ENCODE data around the gene ETV2. TPM values are rescaled to one million over a fixed set of nuclear protein-coding genes. Genes with fewer than 3 reads are reported as not detected.

Gene ETV2
- total RNA-seq, 2 donors from 2014 or later = not detected

DNA sequence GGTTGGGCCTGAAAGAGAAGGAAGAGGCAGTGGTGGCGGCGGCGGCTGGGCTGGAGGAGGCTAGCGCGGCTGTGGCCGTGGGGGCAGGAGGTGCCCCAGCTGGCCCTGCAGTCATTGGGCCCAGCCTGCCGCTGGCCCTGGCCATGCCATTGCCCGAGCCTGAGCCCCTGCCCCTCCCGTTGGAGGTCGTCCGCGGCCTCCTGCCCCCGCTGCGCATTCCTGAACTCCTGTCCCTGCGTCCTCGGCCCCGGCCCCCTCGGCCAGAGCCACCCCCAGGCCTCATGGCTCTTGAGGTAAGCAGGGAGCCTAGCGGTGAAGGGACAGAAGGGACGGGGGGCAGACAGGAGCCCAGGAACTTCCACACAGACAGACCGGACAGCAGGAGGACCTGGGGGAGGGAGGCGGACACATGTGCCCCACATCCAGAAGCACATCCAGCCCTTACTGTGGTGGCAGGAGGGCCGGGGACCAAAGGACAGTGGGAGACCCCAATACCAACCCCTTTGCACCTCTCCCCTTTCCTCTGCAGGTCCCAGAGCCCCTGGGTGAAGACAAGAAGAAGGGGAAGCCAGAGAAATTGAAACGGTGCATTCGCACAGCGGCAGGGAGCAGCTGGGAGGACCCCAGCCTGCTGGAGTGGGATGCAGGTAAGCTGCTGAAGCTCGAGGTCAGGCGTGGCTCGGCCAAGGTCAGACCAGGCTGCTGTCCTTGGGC, 7.7 kb upstream of the ETV2 start:
- Histone ChIP-seq H3K4me3 (no peak overlapping the region), H3K27ac (no peak overlapping the region), H3K36me3 (replicated peaks in 1 of 2; ENCODE audit: insufficient read depth in 1 of 2, low read depth in 2 of 2) (peaks cover 0 to 45% of the 10 kb centered on the region in 2 donors), H3K27me3 (no peaks in the 10 kb centered on the region), H3K4me1 (peaks cover 17% of the 10 kb centered on the region), H3K9me3 (no peaks in the 10 kb centered on the region)
- intact Hi-C loops (cut with DNase I) = no loop called here
- DNase-seq (no peak), ATAC-seq (no peak)
- TF ChIP-seq CTCF (IDR thresholded peaks at IDR 0.05) (no peak), POLR2A (IDR thresholded peaks at IDR 0.05) (no peak)
- WGBS, 2 donors = 87 to 92% methylated on average over 13 to 22 of the region's 29 CpGs

GRCh38 chr19:35636651-35637050, 4.9 kb upstream of the ETV2 start:
- DNase-seq (no peak), ATAC-seq (no peak)
- H3K4me1 ChIP-seq = no peaks in the 10 kb centered on the region
- no peaks in the 10 kb centered on the region for H3K27me3 ChIP-seq
- H3K27ac ChIP-seq = no peak overlapping the region
- TF ChIP-seq CTCF (IDR thresholded peaks at IDR 0.05) = no peak
- TF ChIP-seq POLR2A (IDR thresholded peaks at IDR 0.05) = no peak
- intact Hi-C loops (cut with DNase I) = no loop called here
- WGBS, 2 donors = 94 to 96% methylated on average over 3 of the region's 3 CpGs
- H3K9me3 ChIP-seq = no peaks in the 10 kb centered on the region
- H3K4me3 ChIP-seq = no peak overlapping the region
- peaks cover 0 to 38% of the 10 kb centered on the region in 2 donors for H3K36me3 ChIP-seq (replicated peaks in 1 of 2; ENCODE audit: insufficient read depth in 1 of 2, low read depth in 2 of 2)

GRCh38 chr19:35637165-35637564, 4.4 kb upstream of the ETV2 start:
- no peaks in the 10 kb centered on the region for H3K9me3 ChIP-seq
- H3K27me3 ChIP-seq = no peaks in the 10 kb centered on the region
- no peak for DNase-seq
- no peak overlapping the region for H3K4me3 ChIP-seq
- intact Hi-C loops (cut with DNase I) = no loop called here
- H3K27ac ChIP-seq = no peak overlapping the region
- TF ChIP-seq POLR2A (IDR thresholded peaks at IDR 0.05) (no peak), CTCF (IDR thresholded peaks at IDR 0.05) (no peak)
- peaks cover 0 to 38% of the 10 kb centered on the region in 2 donors for H3K36me3 ChIP-seq (replicated peaks in 1 of 2; ENCODE audit: insufficient read depth in 1 of 2, low read depth in 2 of 2)
- ATAC-seq = no peak
- 93 to 97% methylated on average over 22 to 23 of the region's 25 CpGs for WGBS, 2 donors
- H3K4me1 ChIP-seq = peaks cover 2% of the 10 kb centered on the region

- no peak for TF ChIP-seq POLR2A (IDR thresholded peaks at IDR 0.05)
- WGBS, 2 donors = 64 to 67% methylated on average over 6 of the region's 6 CpGs
- H3K27me3 ChIP-seq = no peaks in the 10 kb centered on the region
- no peak overlapping the region for H3K4me3 ChIP-seq
- intact Hi-C loops (cut with DNase I) = no loop called here
- H3K4me1 ChIP-seq = peaks cover 13% of the 10 kb centered on the region
- no peak for ATAC-seq
- no peaks in the 10 kb centered on the region for H3K9me3 ChIP-seq
- no peak overlapping the region for H3K27ac ChIP-seq
- DNase-seq = no peak
- peaks cover 0 to 24% of the 10 kb centered on the region in 2 donors for H3K36me3 ChIP-seq (replicated peaks in 1 of 2; ENCODE audit: insufficient read depth in 1 of 2, low read depth in 2 of 2)
Measured at GRCh38 chr19:35639321-35639639, 2.3 kb upstream of the ETV2 start.

- WGBS, 2 donors = 79 to 83% methylated on average over 8 of the region's 8 CpGs
- Histone ChIP-seq H3K4me3 (no peak overlapping the region), H3K27ac (no peak overlapping the region), H3K27me3 (no peaks in the 10 kb centered on the region), H3K9me3 (no peaks in the 10 kb centered on the region), H3K4me1 (peaks cover 15% of the 10 kb centered on the region), H3K36me3 (replicated peaks in 1 of 2; ENCODE audit: insufficient read depth in 1 of 2, low read depth in 2 of 2) (peaks cover 0 to 20% of the 10 kb centered on the region in 2 donors)
- intact Hi-C loops (cut with DNase I) = no loop called here
- ATAC-seq (no peak), DNase-seq (no peak)
- TF ChIP-seq POLR2A (IDR thresholded peaks at IDR 0.05) = no peak
- TF ChIP-seq CTCF (IDR thresholded peaks at IDR 0.05) = no peak
Measured at GRCh38 chr19:35639863-35640262, 1.7 kb upstream of the ETV2 start.

Data from body of pancreas (tissue), 4 donors.